ENCODE results near the gene HDAC1.
A peak's percentile ranks its signal among the peaks of the same experiment; 100 is the strongest.
"Not testable (repeated sequence)": the region's sequence is repeated elsewhere in the genome, so short reads cannot be mapped to it uniquely, and the experiment has no call there.

HDAC1 gene

DNA sequence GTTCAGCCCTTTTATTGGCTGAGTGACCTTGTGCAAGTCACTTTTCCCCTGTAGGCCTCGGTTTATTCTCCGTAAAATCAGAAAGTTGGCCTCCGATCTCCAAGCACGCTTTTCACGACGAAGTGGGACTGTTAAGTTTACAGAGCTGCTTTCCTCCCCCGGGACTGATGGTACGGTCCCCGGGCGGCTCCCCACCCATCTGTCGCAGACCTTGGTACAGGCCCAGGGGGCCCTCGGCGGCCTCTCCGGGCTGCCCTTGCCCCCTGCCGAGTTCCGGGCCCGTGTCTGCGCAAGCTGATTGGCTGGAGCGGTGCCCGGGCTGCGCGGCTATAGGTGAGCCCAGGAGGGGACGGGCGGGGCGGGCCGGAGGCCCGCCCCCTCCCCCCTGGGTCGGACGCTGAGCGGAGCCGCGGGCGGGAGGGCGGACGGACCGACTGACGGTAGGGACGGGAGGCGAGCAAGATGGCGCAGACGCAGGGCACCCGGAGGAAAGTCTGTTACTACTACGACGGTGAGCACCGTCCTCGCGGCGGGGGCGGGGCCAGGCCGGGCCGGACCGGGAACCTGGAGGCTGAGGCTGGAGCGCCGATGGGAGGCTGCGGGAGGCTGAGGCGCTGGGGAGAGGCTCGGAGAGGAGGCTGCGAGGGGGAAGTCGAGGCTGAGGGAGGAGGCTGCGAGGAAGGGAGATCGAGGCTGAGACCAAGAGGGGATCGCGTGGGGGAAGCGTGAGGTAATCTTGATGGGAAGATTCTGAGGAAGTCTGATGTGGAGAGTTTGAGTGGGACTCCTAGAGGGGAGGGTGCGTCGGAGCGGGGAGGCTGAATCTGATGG, at the start of gene HDAC1:
Gene HDAC1, plus strand, starts transcription at position 376 of the 831 bp plus-strand sequence. Its CDS starts 87 bp downstream, at position 463.
- DNase-seq (ENCODE audit: low read depth), result peak; percentile 97

DNA sequence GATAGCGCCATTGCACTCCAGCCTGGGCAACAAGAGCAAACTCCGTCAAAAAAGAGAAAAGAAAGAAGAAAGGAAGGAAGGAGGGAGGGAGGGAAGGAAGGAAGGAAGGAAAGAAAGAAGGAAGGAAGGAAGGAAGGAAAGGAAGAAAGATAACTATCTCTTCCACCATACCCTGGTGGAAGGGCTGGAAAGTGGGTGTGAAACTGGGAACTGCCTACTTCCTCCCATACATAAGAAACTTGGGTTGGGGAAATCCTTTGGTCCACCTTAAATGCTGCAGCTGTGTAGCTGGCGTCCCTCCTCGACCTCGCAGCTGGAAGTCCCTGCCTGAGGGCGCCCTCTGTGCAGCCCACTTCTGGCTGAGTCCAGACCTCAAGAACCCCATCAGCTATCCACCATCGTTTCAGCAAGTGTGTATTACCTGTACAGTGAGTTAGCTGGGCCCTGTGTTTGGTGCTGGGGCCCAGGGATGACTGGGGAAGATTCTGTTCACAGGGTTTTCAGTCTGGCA, 49.5 kb upstream of the HDAC1 start:
- no peak for DNase-seq (ENCODE audit: low read depth)

- no peak for DNase-seq (ENCODE audit: low read depth)
Observed at GRCh38 chr1:32246888-32247273, 45.0 kb upstream of the HDAC1 start, which contains the start of gene FAM167B. FAM167B (plus strand) TSS chr1:32247222; CDS start chr1:32247422, 200 bp downstream.

DNA sequence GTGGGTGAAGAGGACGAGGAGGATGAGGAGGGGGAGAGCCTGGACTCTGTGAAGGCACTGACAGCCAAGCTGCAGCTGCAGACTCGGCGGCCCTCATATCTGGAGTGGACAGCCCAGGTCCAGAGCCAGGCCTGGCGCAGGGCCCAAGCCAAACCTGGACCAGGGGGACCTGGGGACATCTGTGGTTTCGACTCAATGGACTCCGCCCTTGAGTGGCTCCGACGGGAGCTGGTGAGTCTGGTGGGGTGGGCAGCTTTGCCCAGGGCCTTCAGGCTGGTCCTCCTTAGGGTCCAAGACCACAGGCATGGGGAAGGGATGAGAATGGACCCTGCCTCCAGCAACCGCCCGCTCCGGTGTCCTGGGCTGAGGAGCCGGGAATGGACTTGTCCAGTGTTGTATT, 44.4 kb upstream of the HDAC1 start:
- DNase-seq (ENCODE audit: low read depth), result no peak

DNA sequence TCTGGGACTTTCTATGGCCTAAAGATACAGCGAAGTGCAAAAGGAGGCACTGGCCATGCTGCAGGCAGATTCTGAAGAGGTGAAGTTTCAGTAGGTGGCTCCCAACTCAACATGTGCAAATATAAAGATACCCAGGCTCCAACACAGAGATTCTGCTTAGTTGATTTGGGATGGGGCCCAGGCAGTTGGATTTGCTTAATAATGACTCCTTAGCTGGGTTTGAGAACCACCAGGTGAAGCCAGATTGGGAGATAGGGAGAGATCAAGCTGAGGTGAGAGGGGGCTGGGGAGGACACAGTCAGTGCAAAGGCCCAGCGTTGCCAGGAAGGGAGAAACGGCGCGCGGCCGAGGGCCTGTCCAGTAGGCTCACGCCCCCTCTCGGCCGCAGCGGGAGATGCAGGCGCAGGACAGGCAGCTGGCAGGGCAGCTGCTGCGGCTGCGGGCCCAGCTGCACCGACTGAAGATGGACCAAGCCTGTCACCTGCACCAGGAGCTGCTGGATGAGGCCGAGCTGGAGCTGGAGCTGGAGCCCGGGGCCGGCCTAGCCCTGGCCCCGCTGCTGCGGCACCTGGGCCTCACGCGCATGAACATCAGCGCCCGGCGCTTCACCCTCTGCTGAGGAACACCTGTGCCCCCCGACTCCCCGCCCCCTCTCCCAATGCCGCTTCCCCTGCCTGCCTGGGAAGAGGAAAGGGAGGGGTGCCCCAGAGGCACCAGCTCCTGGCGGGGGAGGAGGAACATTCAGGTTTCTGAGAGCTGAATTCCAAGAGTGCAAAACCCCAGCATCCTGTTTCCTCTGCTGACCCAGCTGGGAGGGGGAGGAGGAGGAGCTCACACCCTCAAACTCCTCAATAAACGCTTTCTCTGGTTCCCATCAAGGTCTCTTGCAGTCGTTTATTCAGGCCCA, 43.6 kb upstream of the HDAC1 start:
- peak; percentile 64 for DNase-seq (ENCODE audit: low read depth)

DNA sequence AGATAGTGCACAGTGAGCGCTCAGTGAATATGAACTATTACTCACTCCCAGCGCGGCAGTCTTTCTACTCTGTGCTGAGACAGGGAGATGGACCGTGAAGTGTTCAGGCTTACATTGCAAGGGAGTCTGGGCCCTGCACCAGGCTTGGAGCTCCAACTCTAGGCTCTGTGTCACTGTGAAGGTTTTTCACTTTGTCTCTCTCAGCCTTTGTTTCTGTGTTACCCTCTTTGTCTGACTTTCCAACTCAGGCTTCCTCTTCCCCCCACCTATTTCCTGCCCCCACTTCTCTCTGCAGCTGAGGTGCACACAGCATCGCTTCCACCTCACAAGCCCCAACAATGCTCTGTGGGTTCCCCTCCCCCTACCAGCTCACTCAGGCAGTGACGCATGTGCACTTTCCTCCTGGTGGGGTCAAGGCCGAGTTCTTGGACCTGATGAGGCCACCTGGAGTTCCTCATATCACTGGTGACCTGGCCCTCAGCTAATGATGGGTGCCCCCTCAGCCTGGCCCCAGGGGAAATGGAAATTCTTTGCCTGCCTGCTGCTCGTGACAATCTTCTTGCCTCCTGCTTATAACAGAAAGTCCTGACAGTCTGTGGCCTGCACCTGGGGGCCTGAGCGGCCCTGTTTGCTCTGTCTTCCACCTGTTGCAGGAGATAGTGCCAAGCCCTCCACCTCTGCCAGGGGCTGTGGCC, 41.9 kb upstream of the HDAC1 start:
- DNase-seq (ENCODE audit: low read depth), result peak; percentile 75

DNA sequence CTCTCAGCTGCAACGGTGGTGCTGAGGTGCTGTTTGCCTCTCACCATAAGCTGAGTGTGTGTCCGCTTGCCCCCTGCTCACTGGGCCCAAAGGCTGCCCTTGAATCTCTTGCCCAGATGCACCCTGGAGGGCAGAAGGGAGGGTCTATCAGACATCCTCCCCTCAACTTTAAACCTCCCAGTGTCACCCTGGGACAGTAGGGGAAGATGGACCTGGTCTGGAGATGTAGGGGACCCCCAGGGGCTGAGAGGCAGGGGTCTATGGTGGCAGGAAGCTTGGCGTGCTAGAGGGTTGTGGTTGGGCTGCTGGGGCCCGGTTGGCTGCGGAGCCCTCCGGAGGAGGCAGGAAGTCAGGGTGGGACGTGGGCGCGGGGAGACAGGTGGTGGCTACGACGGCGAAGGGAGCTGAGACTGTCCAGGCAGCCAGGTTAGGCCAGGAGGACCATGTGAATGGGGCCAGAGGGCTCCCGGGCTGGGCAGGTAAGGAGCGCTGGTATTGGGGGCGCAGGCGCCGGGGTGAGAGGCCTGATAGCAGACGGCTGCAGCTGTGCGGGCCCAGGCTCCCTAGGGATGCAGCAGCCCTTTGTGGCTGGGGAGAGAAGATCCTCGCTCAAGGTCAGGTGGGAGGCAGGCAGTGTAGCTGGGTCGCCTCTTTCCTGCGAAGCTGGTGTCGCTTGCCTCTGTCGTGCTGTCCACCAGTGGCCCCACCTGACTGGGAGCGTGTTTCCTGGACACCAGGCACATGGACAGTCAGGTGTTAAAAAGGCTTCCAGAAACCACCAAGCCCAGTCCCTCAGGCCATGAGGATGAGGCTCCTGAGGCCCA, 40.8 kb upstream of the HDAC1 start, which contains the start of gene LCK:
Gene LCK, plus strand, starts transcription at position 373 of the 824 bp plus-strand sequence. CDS start 23,065 bp downstream, outside the sequence.
- DNase-seq (ENCODE audit: low read depth), result peak; percentile 55

DNA sequence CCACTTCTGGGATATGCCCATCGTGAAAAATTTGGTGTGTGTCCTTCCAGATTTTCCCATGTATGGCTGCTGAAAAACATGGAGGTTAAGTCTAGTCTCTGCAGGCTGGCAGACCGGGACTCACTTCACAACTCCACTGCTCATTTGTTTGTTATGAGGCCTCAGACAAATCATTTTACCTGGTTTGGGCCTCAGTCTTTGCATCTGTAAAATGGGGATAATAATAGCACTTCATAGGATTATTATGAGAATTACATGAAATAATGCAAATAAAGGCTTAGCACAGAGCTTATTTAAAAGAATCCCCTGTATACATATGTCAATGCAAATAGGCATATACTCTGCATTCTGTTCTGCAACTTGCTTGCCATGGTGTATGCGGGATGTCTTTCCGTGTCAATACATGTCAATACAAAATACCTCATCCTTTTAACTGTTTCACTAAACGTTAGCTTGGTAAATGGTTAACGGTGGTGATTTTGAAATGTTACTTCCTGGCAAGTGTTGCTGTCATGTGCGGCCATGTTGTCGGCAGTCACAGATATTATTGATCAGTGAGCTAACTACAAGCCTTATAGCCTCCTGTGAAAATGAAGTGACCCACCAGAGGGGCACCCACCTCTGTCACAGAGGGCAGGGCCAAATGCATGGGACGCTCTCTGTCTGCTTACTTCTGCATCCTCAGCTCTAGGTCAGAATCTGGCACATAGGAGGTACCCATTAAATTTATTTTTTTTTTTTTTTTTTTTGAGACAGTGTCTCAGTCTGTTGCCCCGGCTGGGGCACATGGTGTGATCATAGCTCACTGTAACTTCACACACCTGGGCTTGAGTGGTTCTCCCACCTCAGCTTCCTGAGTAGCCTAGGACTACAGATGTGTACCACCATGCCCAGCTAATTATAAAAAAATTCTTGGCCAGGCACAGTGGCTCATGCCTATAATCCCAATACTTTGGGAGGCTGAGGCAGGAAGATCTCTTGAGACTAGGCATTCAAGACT, 36.5 kb upstream of the HDAC1 start:
- DNase-seq (ENCODE audit: low read depth), result no peak

GRCh38 chr1:32256473-32257226, 35.2 kb upstream of the HDAC1 start:
- DNase-seq (ENCODE audit: low read depth), result no peak

DNA sequence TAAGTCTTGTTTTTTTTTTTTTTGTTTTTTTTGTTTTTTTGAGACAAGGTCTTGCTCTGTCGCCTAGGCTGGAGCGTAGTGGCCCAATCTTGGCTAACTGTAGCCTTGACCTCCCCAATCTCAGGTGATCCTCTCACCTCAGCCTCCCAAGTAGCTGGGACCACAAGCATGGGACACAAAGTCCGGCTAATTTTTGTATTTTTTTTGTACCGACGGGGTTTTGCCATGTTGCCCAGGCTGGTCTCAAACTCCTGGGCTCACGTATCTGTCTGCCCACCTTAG, 34.7 kb upstream of the HDAC1 start:
- no peak for DNase-seq (ENCODE audit: low read depth)

DNA sequence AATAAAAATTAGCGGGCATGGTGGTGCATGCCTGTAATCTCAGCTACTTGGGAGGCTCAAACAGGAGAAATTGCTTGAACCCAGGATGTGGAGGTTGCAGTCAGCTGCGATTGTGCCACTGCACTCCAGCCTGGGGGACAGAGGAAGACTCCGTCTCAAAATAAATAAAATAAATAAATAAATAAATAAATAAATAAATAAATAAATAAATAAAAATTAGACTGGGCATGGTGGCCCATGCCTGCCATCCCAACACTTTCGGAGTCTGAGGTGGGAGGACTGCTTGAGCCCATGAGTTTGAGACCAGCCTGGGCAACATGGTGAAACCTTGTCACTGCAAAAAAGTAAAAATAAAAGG, 28.7 kb upstream of the HDAC1 start:
- not testable (repeated sequence) for DNase-seq (ENCODE audit: low read depth)

DNA sequence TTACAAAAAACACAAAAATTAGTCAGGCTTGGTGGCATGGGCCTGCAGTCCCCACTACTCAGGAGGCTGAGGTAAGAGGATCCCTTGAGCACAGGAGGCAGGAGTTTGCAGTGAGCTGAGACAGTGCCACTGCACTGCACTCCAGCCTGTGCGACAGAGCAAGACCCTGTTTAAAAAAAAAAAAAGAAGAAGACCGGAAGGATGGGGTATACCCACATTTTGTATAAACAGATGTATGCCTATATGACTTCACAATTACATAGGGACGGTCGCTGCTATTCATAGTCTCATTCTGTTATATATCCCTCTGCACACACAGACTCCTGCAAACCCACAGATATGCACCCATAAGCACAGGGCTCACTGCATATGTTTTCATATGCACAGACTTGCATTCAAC, 28.1 kb upstream of the HDAC1 start:
- DNase-seq (ENCODE audit: low read depth), result no peak

- DNase-seq (ENCODE audit: low read depth), result no peak
Observed at GRCh38 chr1:32265846-32266245, 26.0 kb upstream of the HDAC1 start.

DNA sequence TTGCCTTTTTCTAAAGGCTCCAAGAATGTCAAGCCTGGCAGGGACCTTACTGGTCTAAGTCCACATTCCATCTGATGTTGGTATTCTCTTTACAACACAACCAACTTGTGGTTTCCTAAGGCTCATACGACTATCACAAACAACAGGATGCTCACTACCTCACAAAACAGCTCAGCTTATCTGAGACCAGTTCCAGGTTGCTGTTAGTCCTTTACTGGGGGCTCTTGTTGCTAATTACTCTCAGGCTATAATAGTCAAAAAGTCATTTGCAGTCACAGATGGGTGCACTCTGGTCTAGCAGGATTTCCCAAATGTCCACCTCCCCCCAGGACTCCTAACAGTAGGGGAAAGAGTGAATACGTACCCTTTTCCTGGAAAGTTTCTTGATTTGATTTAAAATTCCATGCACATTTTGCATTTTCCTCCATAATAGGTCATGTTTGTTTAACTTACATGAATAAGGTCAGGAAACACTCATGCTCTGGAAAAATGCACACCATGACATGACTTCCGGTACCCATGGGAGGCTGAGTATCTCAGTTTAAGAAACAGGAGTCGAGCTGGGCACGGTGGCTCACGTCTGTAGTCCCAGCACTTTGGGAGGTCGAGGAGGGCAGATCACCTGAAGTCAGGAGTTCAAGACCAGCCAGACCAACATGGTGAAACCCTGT, 24.8 kb upstream of the HDAC1 start:
- no peak for DNase-seq (ENCODE audit: low read depth)

DNA sequence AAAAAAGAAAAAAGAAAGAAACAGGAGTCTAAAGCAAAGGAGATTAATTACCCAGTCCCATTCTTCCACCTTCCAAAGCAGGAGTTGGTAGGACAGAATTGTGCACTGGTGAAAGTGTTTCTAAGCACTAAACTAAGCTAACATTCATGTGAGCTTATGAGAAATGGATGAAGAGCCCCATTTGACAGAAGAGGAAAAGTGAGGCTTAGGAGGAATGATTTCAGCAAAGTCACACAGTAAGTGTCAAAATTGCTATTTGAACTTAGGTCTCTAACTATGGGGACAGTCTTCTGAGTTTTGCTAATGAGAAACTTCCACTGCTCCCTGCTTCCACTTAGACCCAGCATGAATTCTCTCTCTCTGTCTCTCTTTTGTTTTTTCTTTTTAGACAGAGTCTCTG, 22.1 kb upstream of the HDAC1 start:
- DNase-seq (ENCODE audit: low read depth), result no peak

- no peak for DNase-seq (ENCODE audit: low read depth)
Observed at GRCh38 chr1:32272557-32273390, 19.1 kb upstream of the HDAC1 start.

GRCh38 chr1:32273391-32274208, 18.3 kb upstream of the HDAC1 start:
- DNase-seq (ENCODE audit: low read depth), result peak; percentile 80

Data from activated gamma-delta T cell treated with anti-CD3 and anti-CD28 coated beads, Interleukin-2, amount 50 U/mL, for 16 hours (primary cell).